ENCODE data around the gene POLR2J.
"Not testable (repeated sequence)": the region's sequence is repeated elsewhere in the genome, so short reads cannot be mapped to it uniquely, and the experiment has no call there.

POLR2J gene

GRCh38 chr7:102494473-102495149 is 15.9 kb upstream of the POLR2J start:
- not testable (repeated sequence) for DNase-seq (ENCODE audit: low read depth, low spot score)

GRCh38 chr7:102494026-102494425 is 15.3 kb upstream of the POLR2J start:
- DNase-seq (ENCODE audit: low read depth, low spot score), result not testable (repeated sequence)

GRCh38 chr7:102493220-102493935 is 14.7 kb upstream of the POLR2J start:
- not testable (repeated sequence) for DNase-seq (ENCODE audit: low read depth, low spot score)

GRCh38 chr7:102490529-102491075 is 11.9 kb upstream of the POLR2J start:
- not testable (repeated sequence) for DNase-seq (ENCODE audit: low read depth, low spot score)

- DNase-seq (ENCODE audit: low read depth, low spot score), result not testable (repeated sequence)
These were observed 5.6 kb upstream of the POLR2J start for GRCh38 chr7:102484317-102484716.

GRCh38 chr7:102481962-102482361 is 3.2 kb upstream of the POLR2J start:
- DNase-seq (ENCODE audit: low read depth, low spot score), result not testable (repeated sequence)

GRCh38 chr7:102479982-102480637 is 1.4 kb upstream of the POLR2J start:
- not testable (repeated sequence) for DNase-seq (ENCODE audit: low read depth, low spot score)

GRCh38 chr7:102479209-102479584 is 475 bp upstream of the POLR2J start:
- DNase-seq (ENCODE audit: low read depth, low spot score), result not testable (repeated sequence)

- not testable (repeated sequence) for DNase-seq (ENCODE audit: low read depth, low spot score)
These were observed 3.8 kb downstream of the POLR2J start for GRCh38 chr7:102474736-102475435.

- DNase-seq (ENCODE audit: low read depth, low spot score), result not testable (repeated sequence)
These were observed 4.6 kb downstream of the POLR2J start for GRCh38 chr7:102474116-102474515.

- no peak for DNase-seq (ENCODE audit: low read depth, low spot score)
These were observed 5.3 kb downstream of the POLR2J start for GRCh38 chr7:102473271-102473991.

- DNase-seq (ENCODE audit: low read depth, low spot score), result no peak
These were observed 6.3 kb downstream of the POLR2J start for GRCh38 chr7:102472126-102473041.

- DNase-seq (ENCODE audit: low read depth, low spot score), result no peak
These were observed 7.0 kb downstream of the POLR2J start for GRCh38 chr7:102471791-102472125.

GRCh38 chr7:102469972-102470825 is 8.5 kb downstream of the POLR2J start:
- no peak for DNase-seq (ENCODE audit: low read depth, low spot score)

GRCh38 chr7:102469351-102469971 is 9.3 kb downstream of the POLR2J start:
- no peak for DNase-seq (ENCODE audit: low read depth, low spot score)

GRCh38 chr7:102468478-102469350 is 10.0 kb downstream of the POLR2J start:
- no peak for DNase-seq (ENCODE audit: low read depth, low spot score)

- no peak for DNase-seq (ENCODE audit: low read depth, low spot score)
These were observed 10.9 kb downstream of the POLR2J start for GRCh38 chr7:102467581-102468477.
